Epidermal melanocyte (primary cell): ENCODE results near the gene NHLH1.

Experiments
- DNase-seq: peaks from one replicate; pipeline ENCODE4 v3.0.0; 2011; ENCODE audit warnings: low spot score; ENCODE audit not compliant: insufficient read length

NHLH1 gene

DNA sequence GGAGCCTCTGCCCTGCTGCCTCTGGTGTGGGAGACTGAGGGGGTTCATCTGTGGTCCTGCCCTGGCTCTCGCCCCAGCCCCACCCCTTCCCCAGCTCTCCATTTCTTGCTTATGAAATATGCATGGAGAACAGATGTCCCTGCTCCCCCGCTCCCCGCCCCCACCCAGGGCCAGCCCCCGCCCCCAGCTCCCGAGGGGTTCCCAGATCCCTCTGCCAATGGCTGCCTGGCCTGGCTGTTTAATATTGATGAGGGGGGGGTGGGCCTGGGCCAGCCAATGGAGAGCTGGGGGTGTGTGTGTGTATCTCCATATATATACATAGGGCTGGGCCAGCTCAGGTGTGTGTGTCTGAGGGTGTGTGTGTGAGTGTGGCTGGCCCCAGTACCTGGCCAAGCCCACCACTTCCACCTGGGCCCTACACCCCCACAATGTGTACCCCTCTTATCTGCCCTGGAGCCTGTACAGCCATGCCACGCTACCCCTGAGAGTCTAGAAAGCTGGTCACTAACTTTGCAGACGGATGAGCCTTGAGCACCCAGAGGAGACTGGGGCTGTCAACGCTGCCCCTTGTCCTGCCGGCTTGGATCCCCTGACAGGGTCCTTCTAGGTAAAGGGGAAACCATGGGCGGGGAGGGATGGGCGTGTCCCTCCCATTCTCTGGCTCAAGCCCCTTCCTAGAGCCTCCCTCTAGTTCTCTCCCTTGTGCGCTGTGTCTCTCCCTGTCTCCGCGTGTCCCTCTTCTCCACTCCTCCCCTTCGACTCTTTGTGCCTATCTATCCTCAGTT, at the start of gene NHLH1:
NHLH1 (plus strand) TSS at position 341 of the 785 bp plus-strand sequence. CDS start 3,661 bp downstream, outside the sequence.
- no peak for DNase-seq

- no peak for DNase-seq
Observed at GRCh38 chr1:160322831-160323230, 44.0 kb upstream of the NHLH1 start.

- no peak for DNase-seq
Observed at GRCh38 chr1:160325252-160325651, 41.6 kb upstream of the NHLH1 start.

GRCh38 chr1:160326418-160326817, 40.5 kb upstream of the NHLH1 start:
- no peak for DNase-seq

- DNase-seq, result no peak
Observed at GRCh38 chr1:160328184-160328583, 38.7 kb upstream of the NHLH1 start.

DNA sequence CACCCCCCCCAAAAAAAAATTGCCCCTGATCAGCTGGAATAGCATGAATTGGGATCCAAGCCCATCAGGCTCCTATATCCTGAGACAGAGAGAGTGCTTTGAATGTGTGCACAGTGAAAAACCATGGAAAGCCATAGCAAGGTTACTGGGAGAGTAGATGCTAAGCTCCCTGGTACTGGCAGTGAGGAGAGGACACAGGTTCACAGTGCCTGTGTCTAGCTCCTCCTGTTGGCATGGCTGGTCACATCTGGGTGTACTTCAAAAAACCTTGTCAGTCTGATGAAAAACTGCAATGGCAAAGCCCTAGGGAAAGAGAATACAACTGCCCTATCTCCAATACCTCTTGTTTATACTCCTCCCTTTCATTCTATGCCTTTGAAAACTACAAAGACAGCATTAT, 36.8 kb upstream of the NHLH1 start:
- no peak for DNase-seq

GRCh38 chr1:160332516-160332915, 34.4 kb upstream of the NHLH1 start:
- no peak for DNase-seq

DNA sequence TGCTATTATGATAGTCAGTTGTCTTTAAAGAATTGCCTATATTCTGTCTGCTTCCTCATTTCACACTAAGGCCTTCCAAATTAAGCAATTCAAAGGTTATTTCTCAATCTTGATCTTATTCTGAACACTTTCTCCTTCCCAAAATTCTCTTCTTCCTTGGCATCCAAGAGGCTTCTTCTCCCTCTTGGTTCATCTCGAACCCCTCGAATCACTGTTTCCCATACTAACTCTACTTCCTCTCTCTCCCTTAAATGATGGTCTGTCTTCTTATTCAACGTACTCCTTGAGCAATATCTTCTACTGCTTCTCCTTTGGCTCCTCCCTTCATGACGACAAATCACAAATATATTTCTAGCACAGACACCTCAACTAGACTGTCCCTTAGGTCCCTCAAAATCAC, 28.3 kb upstream of the NHLH1 start:
- DNase-seq, result no peak

GRCh38 chr1:160340146-160340545, 26.7 kb upstream of the NHLH1 start:
- DNase-seq, result no peak

DNA sequence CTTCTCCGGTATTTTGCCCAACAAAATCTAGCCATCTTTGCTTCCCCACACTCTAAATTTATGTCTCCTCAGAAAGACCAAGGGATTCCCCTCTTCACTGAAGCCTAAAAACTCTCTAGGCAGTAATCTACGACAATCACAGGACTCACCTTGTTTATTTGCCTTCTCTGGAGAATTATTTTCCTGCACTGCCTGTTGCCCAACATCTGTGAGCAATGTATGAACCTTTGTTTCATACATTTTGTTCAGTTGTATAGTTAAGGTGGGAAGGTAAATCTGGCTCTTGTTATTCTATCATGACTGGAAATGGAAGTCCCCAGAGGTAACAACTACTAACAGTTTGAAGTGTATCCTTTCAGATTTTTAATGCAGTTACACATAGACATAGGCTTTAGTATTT, 26.0 kb upstream of the NHLH1 start:
- no peak for DNase-seq

GRCh38 chr1:160342526-160342925, 24.3 kb upstream of the NHLH1 start:
- DNase-seq, result no peak

DNA sequence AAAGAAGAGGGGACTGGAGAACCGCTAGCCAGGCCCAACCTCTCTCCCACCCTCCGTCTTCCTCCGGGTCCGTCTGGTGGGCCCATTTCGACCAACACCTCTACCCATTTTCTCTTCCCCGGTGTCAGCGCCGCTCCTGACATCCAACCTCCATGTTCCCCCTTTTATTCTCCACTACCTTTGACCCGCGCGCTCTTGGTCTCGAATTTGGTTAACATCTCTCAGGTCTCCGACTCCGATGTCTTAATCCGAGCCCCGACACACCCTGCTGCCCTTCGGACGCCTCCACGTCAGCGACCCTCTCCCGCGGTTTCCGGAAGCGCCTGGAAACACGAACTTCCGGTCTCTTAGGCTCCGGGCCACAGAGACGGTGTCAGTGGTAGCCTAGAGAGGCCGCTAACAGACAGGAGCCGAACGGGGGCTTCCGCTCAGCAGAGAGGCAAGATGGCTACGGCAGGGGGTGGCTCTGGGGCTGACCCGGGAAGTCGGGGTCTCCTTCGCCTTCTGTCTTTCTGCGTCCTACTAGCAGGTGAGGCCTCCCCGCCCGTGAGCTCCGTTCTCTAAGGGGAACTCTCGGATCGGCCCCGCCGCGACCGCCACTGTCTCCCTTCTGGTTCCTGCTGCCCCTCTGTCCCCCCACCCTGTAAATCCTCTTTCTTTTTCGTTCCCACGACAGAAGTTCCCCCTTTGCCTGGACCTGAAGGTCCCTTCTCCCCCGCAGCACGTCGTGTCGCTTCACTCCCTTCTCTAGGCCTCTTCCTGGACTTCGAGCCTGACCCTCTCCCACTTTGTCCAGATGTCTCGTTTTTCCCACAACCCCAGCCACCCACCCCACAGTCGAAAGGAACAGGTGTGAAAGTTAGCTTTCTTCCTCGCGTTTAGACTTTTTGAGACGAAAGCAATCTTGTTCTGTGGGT, 23.7 kb upstream of the NHLH1 start, which contains the start of the genes COPA and NCSTN:
COPA (minus strand) TSS at position 298 of the 917 bp plus-strand sequence; CDS start at position 218, 80 bp downstream.
NCSTN (plus strand) TSS at position 431 of the 917 bp plus-strand sequence; CDS start at position 445, 14 bp downstream.
- DNase-seq, result peak; percentile 85

- DNase-seq, result no peak
Observed at GRCh38 chr1:160344241-160344640, 22.6 kb upstream of the NHLH1 start.

DNA sequence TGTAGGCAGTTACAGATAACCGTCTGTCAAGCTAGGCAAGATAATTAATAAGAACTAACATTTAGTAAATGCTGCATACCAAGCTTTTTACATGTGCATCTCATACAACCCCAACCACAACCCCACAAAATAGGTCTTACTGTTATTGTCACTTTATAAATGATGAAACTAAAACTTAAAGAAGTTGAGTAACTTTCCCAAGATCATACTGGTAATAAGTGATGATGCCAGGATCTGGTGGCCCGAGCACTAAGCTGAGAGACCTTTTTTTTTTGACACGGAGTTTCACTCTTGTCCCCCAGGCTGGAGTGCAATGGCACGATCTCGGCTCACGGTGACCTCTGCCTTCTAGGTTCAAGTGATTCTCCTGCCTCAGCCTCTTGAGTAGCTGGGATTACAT, 21.9 kb upstream of the NHLH1 start:
- DNase-seq, result no peak

- no peak for DNase-seq
Observed at GRCh38 chr1:160346463-160346862, 20.4 kb upstream of the NHLH1 start.

DNA sequence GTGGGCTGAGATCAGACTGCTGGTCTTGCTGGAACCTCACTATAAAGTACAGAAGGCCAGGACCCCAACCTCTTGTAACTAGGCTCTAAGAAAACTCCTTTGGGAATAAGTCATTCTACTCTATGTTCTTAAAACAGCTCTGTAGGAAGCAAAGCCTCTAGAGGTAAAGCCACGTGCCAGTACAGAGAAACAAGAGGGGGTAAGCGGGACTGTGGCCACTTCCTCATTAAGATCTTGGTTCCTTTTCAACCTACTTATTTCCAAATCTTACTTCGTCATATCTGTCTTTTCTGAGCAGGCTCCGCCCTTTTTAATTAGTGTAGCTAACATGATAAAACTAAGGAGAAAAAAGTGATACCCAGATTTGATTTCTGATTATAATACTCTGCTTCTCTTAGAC, 19.9 kb upstream of the NHLH1 start:
- no peak for DNase-seq

DNA sequence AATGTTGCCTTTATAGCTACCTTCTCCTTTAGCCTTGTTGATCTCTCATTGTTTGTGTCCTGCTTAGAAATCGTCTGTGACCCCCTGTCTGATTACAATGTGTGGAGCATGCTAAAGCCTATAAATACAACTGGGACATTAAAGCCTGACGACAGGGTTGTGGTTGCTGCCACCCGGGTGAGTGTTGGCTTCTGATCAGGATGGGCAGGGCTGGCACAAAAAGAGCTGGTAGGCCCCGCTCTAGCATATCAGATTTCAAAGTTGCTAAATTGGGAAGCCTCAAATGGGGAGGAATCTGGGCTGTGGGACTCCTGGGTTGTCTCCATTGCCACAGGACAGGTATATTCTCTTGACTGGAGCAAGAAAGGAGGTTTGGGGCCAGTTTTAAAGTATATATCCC, 15.2 kb upstream of the NHLH1 start:
- no peak for DNase-seq

DNA sequence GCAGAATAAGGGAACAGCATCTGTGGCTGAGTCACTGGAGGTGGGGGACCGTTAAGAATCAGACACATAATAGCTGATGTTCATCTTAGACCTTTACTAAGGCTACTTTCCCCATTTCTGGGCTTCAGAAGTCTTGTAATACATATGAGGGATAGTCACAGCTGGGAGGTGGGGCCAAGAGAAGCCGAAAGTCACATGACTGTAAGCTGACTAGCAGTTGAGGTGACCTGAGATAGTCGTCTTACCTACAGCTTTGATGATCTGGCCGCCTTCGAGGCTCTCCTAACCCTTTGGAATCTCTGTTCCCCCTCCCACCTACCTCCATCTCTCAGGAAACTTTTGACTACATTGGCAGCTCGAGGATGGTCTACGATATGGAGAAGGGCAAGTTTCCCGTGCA, 14.3 kb upstream of the NHLH1 start:
- no peak for DNase-seq

DNA sequence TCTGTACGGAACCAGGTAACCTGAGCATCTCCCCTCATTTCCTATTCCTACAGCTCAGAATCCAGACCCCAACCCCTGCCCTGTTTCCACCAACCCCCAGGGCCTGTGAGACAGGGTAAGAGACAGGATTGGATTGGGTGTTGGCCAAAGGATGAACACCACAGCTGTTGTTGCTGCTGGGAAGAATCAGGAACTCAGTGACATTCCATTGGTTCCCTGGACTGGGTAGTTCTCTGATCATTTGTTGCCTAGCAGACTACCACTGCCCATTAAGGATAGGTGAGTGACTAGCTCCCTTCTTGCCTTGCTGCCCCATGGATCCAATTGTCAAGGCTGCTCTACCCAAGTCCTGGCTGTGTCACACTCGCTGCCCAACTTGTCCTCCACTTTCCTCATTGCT, 13.6 kb upstream of the NHLH1 start:
- no peak for DNase-seq

DNA sequence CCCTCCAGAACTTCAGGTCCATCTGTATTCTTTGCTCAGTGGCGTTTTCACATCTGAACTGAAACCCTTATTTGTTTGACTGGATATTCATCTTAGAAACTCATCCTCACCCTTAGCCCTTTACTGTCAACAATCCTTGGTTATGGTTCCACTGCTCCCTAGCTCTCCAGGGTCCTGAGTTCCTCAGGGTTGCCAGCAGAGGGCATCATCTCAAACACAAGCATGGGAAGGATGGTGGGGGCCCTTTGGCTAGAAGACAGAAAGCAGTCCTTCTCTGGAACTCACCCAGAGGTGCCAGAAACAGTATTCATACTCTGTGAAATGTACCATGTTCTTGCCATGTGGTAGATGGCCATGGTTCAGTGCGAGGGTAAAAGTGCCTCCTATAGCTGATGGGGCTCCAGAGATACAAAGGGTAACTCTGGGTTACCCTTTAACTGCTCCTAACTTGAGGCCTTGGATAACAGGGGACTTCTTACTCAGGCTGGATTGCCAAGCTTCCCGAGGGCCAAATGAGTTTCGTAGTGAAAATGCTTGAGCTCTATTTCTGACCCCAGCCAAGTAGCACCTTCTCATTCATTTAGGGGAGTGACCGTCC, 12.4 kb upstream of the NHLH1 start:
- DNase-seq, result peak; percentile 34

DNA sequence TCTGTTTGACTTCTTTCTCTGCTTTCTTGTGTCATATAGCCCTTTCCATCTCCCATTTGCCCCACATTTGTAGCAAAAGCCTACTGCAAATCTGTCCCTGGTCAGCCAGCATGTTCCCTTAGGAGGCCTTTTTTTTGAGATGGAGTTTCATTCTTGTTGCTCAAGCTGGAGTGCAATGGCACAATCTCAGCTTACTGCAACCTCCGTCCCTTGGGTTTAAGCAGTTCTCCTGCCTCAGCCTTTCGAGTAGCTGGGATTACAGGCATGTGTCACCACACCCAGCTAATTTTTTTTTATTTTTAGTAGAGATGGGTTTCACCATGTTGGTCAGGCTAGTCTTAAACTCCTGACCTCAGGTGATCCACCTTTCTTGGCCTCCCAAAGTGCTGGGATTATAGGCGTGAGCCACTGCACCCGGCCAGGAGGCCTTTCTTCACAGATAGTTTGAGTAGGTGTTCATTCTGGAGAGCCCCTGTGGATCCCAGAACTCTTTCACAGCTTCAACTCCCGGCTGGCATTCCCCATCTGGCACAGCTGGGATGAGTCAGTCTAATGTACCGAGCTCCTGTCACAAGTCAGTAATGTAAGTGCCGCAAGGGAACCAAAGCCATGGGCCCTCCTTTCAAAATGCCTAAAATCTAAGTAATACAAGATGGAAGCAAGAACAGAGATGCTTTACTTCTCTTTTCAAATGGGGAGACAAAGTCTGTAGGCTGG, 9.4 kb upstream of the NHLH1 start:
- no peak for DNase-seq
